Effector memory CD4-positive, alpha-beta T cell (primary cell): ENCODE data around the gene INSC.
A peak's percentile ranks its signal among the peaks of the same experiment; 100 is the strongest.

Source experiments
- DNase-seq, 3 donors: peaks; one replicate each; pipeline ENCODE4 v3.0.0-alpha.2; 2020
- H3K27ac ChIP-seq: 2 replicates; pipeline ENCODE4 v1.7.0; 2013; ENCODE audit warnings: mild to moderate bottlenecking, low read length, moderate library complexity; ENCODE audit not compliant: insufficient read depth, poor library complexity, severe bottlenecking
- H3K27me3 ChIP-seq: replicated peaks from 2 replicates; pipeline ENCODE4 v1.7.0; 2013; ENCODE audit warnings: mild to moderate bottlenecking, low read length; ENCODE audit not compliant: insufficient read depth, control insufficient read depth, poor library complexity, severe bottlenecking
- H3K36me3 ChIP-seq: 2 replicates; pipeline ENCODE4 v1.7.0; 2013; ENCODE audit warnings: mild to moderate bottlenecking, low read length, moderate library complexity; ENCODE audit not compliant: control insufficient read depth, insufficient read depth
- H3K4me1 ChIP-seq: 2 replicates; pipeline ENCODE4 v1.7.0; 2013; ENCODE audit warnings: low read length, mild to moderate bottlenecking; ENCODE audit not compliant: control insufficient read depth, insufficient read depth, poor library complexity, severe bottlenecking
- H3K4me3 ChIP-seq: 2 replicates; pipeline ENCODE4 v1.7.0; 2013; ENCODE audit warnings: low read length, low read depth, mild to moderate bottlenecking; ENCODE audit not compliant: insufficient read depth, poor library complexity, severe bottlenecking
- H3K9me3 ChIP-seq: 2 replicates; pipeline ENCODE4 v1.7.0; 2013; ENCODE audit warnings: mild to moderate bottlenecking, low read length, moderate library complexity; ENCODE audit not compliant: control insufficient read depth

The INSC gene

DNA sequence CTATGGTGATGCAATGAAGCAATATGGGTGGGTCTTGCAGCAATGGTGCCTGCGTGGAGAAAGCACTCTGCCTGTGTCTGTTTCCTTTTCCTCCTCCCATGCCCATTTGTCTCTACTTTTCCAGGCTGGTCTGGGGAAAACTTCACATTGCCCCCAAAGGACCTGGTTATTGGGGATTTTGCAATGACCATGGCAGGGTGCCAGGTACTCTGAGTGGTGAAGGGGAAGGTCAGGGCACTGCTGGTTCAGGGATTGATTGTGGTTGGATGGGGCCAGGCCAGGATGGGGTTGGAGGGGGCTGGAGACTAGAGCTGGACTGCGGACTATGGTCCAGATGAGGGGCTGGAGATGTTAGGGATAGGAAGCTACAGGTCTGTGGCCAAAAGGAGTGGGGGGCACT is 92.1 kb downstream of the INSC start:
- Histone ChIP-seq H3K27ac (no peak overlapping the region), H3K9me3 (no peaks in the 10 kb centered on the region), H3K4me1 (no peaks in the 10 kb centered on the region), H3K27me3 (no peaks in the 10 kb centered on the region), H3K36me3 (no peaks in the 10 kb centered on the region), H3K4me3 (no peak overlapping the region)
- DNase-seq = no peak

DNA sequence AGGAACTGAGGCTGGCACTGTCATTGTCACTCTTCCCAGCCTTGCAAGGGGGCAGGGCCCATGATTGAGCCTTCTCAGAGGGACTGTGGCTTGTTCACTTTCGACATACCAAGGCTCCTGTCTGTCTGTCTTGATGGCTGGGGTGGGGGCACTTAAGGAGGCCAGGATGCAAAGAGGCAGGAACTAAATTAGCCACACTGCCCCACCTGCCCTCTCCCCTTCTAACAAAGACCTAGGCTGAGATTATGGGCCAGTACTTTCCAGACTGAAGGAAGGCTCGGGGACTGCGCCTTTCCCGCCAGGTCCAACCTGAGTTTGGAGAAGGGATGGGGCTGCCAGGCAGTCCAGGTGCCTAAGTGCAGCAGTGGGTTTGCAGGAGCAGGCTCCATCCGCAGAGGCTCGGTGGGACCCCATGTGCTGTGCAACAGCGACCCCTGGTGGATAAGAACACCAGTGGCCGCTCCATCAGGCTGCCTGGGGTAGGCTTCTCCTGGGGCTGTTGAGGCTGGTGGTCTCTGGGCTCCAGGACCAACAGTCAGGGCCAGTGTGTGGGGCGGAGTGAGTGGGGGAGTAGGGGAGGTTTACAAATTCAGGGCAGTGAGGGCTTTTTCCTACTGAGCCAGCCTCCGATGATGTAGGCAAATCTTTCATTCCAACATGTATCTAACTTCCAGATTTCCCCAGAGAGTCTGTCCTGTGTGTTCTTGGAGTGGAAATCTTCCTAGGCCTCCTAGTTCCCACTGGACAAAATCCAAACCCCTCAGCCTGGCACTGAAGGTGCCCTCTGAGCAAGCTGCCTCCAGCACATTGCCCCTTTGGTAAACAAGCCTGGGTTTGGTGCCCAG is 93.9 kb downstream of the INSC start:
- Histone ChIP-seq H3K9me3 (no peaks in the 10 kb centered on the region), H3K27ac (no peak overlapping the region), H3K27me3 (no peaks in the 10 kb centered on the region), H3K4me3 (no peak overlapping the region), H3K4me1 (no peaks in the 10 kb centered on the region), H3K36me3 (no peaks in the 10 kb centered on the region)
- peak; percentile 30 to 47 (median 32) for DNase-seq

GRCh38 chr11:15212876-15213275 is 98.2 kb downstream of the INSC start:
- no peak overlapping the region for H3K27ac ChIP-seq
- no peaks in the 10 kb centered on the region for H3K9me3 ChIP-seq
- H3K27me3 ChIP-seq = no peaks in the 10 kb centered on the region
- no peak overlapping the region for H3K4me3 ChIP-seq
- no peaks in the 10 kb centered on the region for H3K36me3 ChIP-seq
- DNase-seq = no peak
- no peaks in the 10 kb centered on the region for H3K4me1 ChIP-seq

DNA sequence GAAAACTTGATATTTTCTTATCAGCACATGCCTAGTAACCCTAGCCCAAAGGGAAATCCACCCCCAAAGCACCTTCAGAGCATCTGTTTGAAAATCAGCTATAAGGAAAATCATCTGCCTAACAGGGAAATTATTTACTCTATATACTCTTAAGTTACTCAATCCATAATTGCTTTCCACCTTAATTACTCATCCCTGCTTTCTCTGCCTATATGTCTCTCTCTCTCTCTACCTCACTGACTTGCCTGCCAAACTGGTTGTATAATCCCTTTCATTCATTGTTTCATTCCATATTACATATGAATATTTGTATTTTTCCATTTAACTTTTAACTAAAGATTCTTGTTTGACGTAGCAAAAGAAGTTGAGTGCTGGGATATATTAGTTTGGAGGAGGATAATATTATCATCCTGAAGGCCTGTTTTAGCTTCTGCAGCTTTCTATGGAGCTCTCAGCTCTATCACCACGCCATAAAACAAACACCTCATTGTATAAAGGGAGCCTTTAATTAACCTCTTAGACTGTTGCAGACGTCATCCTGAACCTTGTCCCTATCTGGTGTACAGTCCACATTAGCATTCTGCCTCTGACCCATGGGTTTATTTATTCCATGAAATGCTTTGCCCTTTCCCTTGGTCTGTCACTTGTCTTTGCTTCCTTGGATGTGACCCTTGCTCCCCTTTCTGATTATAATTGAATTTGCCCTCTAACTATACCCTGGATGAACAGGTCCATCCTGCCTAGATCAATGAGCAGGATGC is 98.9 kb downstream of the INSC start:
- no peak overlapping the region for H3K27ac ChIP-seq

GRCh38 chr11:15215005-15215404 is 100.3 kb downstream of the INSC start:
- H3K27ac ChIP-seq = no peak overlapping the region

More for the DNA sequence above, 98.9 kb downstream of the INSC start:
- Histone ChIP-seq H3K9me3 (no peaks in the 10 kb centered on the region), H3K27me3 (no peaks in the 10 kb centered on the region), H3K36me3 (no peaks in the 10 kb centered on the region), H3K4me1 (no peaks in the 10 kb centered on the region), H3K4me3 (no peak overlapping the region)
- no peak for DNase-seq

DNA sequence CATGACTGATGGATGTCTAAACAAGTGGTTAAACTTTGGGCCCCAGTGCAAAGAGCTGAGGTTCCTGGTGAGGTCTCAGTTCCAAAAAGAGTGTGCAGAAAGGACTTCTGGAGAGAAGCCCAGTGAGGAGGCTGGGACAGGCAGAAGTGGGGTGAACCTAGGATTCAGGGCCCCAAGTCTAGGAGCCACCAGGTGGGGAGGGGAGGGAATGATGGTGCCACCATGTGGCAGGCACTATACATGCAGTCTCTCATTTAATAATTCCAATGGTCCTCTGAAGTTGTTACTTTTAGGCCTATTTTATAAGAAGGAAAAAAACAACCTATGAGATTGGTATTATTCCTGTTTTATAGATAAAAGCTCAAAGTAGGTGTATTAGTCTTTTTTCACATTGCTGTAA is 102.0 kb downstream of the INSC start:
- H3K4me3 ChIP-seq = no peak overlapping the region
- H3K4me1 ChIP-seq = no peaks in the 10 kb centered on the region
- H3K27me3 ChIP-seq = no peaks in the 10 kb centered on the region
- H3K9me3 ChIP-seq = no peaks in the 10 kb centered on the region
- no peak for DNase-seq
- no peaks in the 10 kb centered on the region for H3K36me3 ChIP-seq
- no peak overlapping the region for H3K27ac ChIP-seq

More at GRCh38 chr11:15215005-15215404, 100.3 kb downstream of the INSC start:
- Histone ChIP-seq H3K27me3 (no peaks in the 10 kb centered on the region), H3K36me3 (no peaks in the 10 kb centered on the region), H3K4me3 (no peak overlapping the region), H3K9me3 (no peaks in the 10 kb centered on the region), H3K4me1 (no peaks in the 10 kb centered on the region)
- DNase-seq = no peak

GRCh38 chr11:15217416-15217815 is 102.7 kb downstream of the INSC start:
- Histone ChIP-seq H3K27ac (no peak overlapping the region), H3K9me3 (no peaks in the 10 kb centered on the region), H3K36me3 (no peaks in the 10 kb centered on the region), H3K4me3 (no peak overlapping the region), H3K4me1 (no peaks in the 10 kb centered on the region), H3K27me3 (no peaks in the 10 kb centered on the region)
- no peak for DNase-seq

- H3K4me1 ChIP-seq = no peaks in the 10 kb centered on the region
- no peaks in the 10 kb centered on the region for H3K27me3 ChIP-seq
- no peak overlapping the region for H3K4me3 ChIP-seq
- DNase-seq = no peak
- no peaks in the 10 kb centered on the region for H3K9me3 ChIP-seq
- H3K27ac ChIP-seq = no peak overlapping the region
- H3K36me3 ChIP-seq = no peaks in the 10 kb centered on the region
Observed at GRCh38 chr11:15222777-15223176, 108.1 kb downstream of the INSC start.

GRCh38 chr11:15223318-15223717 is 108.6 kb downstream of the INSC start:
- Histone ChIP-seq H3K36me3 (no peaks in the 10 kb centered on the region), H3K9me3 (no peaks in the 10 kb centered on the region), H3K27ac (no peak overlapping the region), H3K4me3 (no peak overlapping the region), H3K27me3 (no peaks in the 10 kb centered on the region), H3K4me1 (no peaks in the 10 kb centered on the region)
- DNase-seq = no peak

DNA sequence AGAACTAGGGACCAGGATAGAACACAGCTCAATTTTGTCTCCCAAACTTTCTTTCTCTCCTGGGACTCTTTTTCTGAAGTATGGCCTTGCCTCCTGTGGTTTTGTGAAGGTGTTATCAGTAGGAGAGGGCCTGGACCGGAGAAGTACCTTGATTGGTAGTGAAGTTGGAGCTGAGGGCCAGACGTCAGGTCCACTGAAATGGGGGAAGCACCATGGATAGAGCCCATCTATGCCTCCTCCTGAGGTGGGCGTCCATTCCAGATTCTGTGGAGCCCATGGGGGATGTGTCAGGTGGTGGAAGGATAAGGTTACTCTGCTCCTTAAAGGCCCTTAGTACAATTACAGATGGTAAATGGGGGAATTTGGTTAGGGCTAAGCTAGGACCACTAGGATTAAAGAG is 109.7 kb downstream of the INSC start:
- no peaks in the 10 kb centered on the region for H3K27me3 ChIP-seq
- H3K36me3 ChIP-seq = no peaks in the 10 kb centered on the region
- no peak overlapping the region for H3K27ac ChIP-seq
- no peaks in the 10 kb centered on the region for H3K9me3 ChIP-seq
- no peaks in the 10 kb centered on the region for H3K4me1 ChIP-seq
- no peak overlapping the region for H3K4me3 ChIP-seq
- no peak for DNase-seq
